ENCODE results near the gene SCN5A.

- TF ChIP-seq POLR2A (IDR thresholded peaks at IDR 0.05; ENCODE audit: low read depth, low read length), result no peak
- no peak for TF ChIP-seq POLR2AphosphoS5 (IDR thresholded peaks at IDR 0.05; ENCODE audit: low read depth, low read length)
- no peak for TF ChIP-seq TAF1 (IDR thresholded peaks at IDR 0.05; ENCODE audit: low read depth, low read length)
- no peak for TF ChIP-seq PAX5 (IDR thresholded peaks at IDR 0.05; ENCODE audit: insufficient read depth, low read length, severe bottlenecking)
- no peak for TF ChIP-seq SPI1 (IDR thresholded peaks at IDR 0.05; ENCODE audit: low read depth, low read length)
- no peak for TF ChIP-seq POU2F2 (IDR thresholded peaks at IDR 0.05; ENCODE audit: low read depth, low read length)
Observed at GRCh38 chr3:38603731-38604131, 45.8 kb downstream of the SCN5A start.

All from GM12891 (cell line).